ENCODE data around the gene ZFAND3. TPM values are rescaled to one million over a fixed set of nuclear protein-coding genes. Genes with fewer than 3 reads are reported as not detected.

ZFAND3 gene
- total RNA-seq, 1 experiment from 2014 or later, result 64.0 TPM

- DNase-seq (ENCODE audit: low spot score), result no peak
- ChIA-PET POLR2A (ENCODE audit: low non-redundant PET) (no interaction called here), CTCF (interaction anchor here (0.6 kb wide), 1 partner anchor 75 kb away, joined by 11 read pairs; no protein-coding TSS in a partner anchor)
- BruUV-seq (replicated peaks), result no TSS peak
- Histone ChIP-seq H3K36me3 (ENCODE audit: insufficient read depth, low read length, poor library complexity, severe bottlenecking) (no peaks in the 10 kb centered on the region), H3K4me3 (ENCODE audit: low read depth, low read length, poor library complexity, severe bottlenecking) (no peak overlapping the region), H3K27me3 (replicated peaks; ENCODE audit: insufficient read depth, low read depth, low read length, poor library complexity) (no peaks in the 10 kb centered on the region), H3K27ac (ENCODE audit: low read depth, low read length, poor library complexity, severe bottlenecking) (no peak overlapping the region), H3K9me3 (ENCODE audit: low read depth, low read length, poor library complexity, severe bottlenecking) (no peaks in the 10 kb centered on the region), H3K4me1 (ENCODE audit: insufficient read depth, low read length, poor library complexity, severe bottlenecking) (peaks cover 8% of the 10 kb centered on the region)
- intact Hi-C loops (cut with micrococcal nuclease; ENCODE audit: unreplicated experiment), result no loop called here
- no peak for TF ChIP-seq EZH2 (IDR thresholded peaks at IDR 0.05; ENCODE audit: borderline replicate concordance, low read depth, low read length, poor library complexity, severe bottlenecking)
Measured at GRCh38 chr6:38192011-38192410, 372.5 kb downstream of the ZFAND3 start.

DNA sequence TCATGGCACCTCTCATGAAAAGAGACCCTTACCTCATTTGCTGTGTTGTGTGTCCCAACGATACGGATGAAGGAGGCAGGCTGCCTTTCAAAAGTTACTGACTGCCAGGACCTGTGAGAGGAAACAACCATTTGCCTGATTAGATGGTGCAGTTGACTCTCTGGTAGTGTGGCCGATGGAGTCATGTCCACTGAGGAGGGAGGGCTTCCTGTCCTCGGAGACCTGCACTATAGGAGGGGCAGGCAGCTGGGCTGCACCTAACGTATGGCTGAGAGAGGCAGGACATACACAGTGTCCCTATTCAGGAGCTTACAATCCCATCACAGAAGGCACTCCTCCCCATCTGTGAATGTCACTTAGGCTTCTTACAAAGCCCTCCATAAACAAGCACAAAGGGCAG is 373.0 kb downstream of the ZFAND3 start:
- ChIA-PET CTCF (interaction anchor here (0.6 kb wide), 1 partner anchor 76 kb away, joined by 11 read pairs; no protein-coding TSS in a partner anchor), POLR2A (ENCODE audit: low non-redundant PET) (no interaction called here)
- Histone ChIP-seq H3K9me3 (ENCODE audit: low read depth, low read length, poor library complexity, severe bottlenecking) (no peaks in the 10 kb centered on the region), H3K4me3 (ENCODE audit: low read depth, low read length, poor library complexity, severe bottlenecking) (no peak overlapping the region), H3K36me3 (ENCODE audit: insufficient read depth, low read length, poor library complexity, severe bottlenecking) (no peaks in the 10 kb centered on the region), H3K4me1 (ENCODE audit: insufficient read depth, low read length, poor library complexity, severe bottlenecking) (peaks cover 8% of the 10 kb centered on the region), H3K27me3 (replicated peaks; ENCODE audit: insufficient read depth, low read depth, low read length, poor library complexity) (no peaks in the 10 kb centered on the region), H3K27ac (ENCODE audit: low read depth, low read length, poor library complexity, severe bottlenecking) (no peak overlapping the region)
- intact Hi-C loops (cut with micrococcal nuclease; ENCODE audit: unreplicated experiment), result no loop called here
- no TSS peak for BruUV-seq (replicated peaks)
- TF ChIP-seq EZH2 (IDR thresholded peaks at IDR 0.05; ENCODE audit: borderline replicate concordance, low read depth, low read length, poor library complexity, severe bottlenecking) (no peak), CTCF (conservative IDR thresholded peaks at IDR 0.05; ENCODE audit: low read depth, low read length) (no peak)
- no peak for DNase-seq (ENCODE audit: low spot score)

DNA sequence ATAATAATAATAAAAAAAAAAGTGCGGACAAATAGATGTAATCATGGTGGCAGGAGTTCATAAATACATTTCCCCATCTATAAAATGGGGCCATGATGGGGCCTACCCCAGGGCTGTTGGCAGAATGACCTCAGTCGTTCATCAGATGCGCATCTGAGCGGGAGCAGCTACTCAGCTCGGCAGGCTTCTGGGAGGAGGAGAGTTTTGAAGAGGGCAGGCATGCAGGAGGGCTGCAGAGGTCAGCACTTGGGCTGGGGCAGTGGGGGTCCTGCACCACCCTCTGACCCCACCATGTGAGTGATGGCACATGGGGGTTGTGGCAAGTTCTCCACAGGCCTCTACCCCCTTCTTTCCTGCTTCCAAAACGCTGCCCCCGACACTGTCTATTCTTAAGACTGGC is 373.5 kb downstream of the ZFAND3 start:
- CTCF ChIA-PET, result no interaction called here
- no peaks in the 10 kb centered on the region for H3K36me3 ChIP-seq (ENCODE audit: insufficient read depth, low read length, poor library complexity, severe bottlenecking)
- no peak overlapping the region for H3K27ac ChIP-seq (ENCODE audit: low read depth, low read length, poor library complexity, severe bottlenecking)
- no TSS peak for BruUV-seq (replicated peaks)
- no peaks in the 10 kb centered on the region for H3K9me3 ChIP-seq (ENCODE audit: low read depth, low read length, poor library complexity, severe bottlenecking)
- H3K27me3 ChIP-seq (replicated peaks; ENCODE audit: insufficient read depth, low read depth, low read length, poor library complexity), result no peaks in the 10 kb centered on the region
- DNase-seq (ENCODE audit: low spot score), result no peak
- TF ChIP-seq CTCF (conservative IDR thresholded peaks at IDR 0.05; ENCODE audit: low read depth, low read length), result no peak
- TF ChIP-seq EZH2 (IDR thresholded peaks at IDR 0.05; ENCODE audit: borderline replicate concordance, low read depth, low read length, poor library complexity, severe bottlenecking), result no peak
- POLR2A ChIA-PET (ENCODE audit: low non-redundant PET), result no interaction called here
- no peak overlapping the region for H3K4me3 ChIP-seq (ENCODE audit: low read depth, low read length, poor library complexity, severe bottlenecking)
- H3K4me1 ChIP-seq (ENCODE audit: insufficient read depth, low read length, poor library complexity, severe bottlenecking), result peaks cover 8% of the 10 kb centered on the region
- intact Hi-C loops (cut with micrococcal nuclease; ENCODE audit: unreplicated experiment), result no loop called here
